D341Med (cell line): Measurements from ENCODE around the gene MAU2.
A peak's percentile ranks its signal among the peaks of the same experiment; 100 is the strongest.

Source experiments
- DNase-seq: peaks from one replicate; pipeline ENCODE4 v3.0.0; 2012; ENCODE audit warnings: low spot score

MAU2 gene

DNA sequence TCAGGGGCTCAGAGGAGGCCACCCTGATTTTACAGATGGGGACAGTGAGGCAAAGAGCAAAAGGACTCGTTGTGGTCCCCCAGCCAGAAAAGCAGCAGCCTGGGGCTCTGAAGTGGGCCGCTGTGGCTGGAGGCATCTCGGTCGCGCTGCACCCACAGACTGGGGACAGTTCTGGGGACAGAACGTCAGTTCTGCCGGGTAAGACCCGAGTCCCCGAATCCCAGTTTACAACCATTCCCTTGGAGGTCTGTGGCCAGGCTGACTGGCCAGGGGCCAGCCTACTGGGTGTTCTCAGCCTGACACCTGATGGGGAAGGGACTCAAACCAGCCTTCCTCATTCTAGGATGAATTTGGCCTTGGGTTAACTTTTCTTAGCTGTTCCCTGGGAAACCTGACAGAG, 14.4 kb upstream of the MAU2 start:
- DNase-seq: no peak

DNA sequence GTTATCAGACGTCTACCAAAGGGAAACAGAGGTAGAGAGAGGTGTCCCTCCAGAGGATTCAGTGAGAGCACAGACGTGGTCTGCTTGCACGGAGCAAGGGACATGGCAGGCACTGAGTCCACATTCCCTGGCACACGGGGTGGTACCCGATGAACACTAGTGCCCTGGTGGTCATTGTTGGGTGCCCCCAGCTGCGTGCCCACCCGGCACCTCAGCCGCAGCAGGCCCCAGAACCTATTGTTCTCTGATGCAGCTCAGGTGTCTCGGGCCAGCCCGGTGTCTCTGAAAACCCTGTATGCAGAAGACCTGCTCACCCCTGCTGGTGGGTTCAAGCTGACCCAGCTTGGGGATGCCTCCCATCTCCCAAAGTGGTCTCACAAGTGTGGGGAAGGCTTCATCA, 12.3 kb upstream of the MAU2 start:
- no peak for DNase-seq

DNA sequence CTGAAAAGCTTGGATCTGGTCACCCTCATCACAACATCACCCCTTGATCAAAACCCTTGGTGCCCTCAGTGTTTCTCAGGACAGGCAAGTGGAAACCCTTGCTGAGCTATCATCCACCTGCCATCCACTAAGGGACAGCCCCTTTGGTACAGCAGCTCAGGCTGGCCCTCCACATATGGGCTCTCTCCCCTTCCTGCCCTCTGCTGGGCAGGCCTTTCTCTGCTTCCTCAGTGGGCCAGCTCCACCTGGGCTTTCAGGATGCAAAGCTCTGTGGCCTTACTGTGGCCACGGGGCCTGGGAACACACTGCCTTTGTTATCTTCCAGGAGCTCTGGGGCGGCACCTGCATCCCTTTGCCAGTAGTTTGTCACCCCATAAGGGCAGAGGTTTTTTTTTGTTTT, 5.2 kb upstream of the MAU2 start:
- DNase-seq: no peak

DNA sequence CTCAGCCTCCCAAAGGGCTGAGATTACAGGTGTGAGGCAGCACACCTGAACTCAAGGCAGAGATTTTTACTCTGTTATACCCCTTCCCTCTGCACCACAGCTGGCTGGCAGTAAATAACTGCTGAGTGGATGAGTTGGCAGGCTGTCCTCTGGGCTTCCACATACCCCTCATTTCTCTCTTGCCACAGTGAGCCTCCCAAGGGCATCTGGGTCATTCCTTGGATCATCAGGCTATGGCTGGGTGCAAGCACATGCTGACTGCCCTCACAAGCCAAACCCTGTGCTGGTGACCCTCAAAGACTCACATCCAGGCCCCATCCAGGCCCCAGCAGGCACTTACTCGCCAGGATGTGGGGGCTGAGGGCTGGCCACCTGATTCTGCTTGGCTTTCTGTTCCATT, 4.5 kb upstream of the MAU2 start:
- DNase-seq: no peak

DNA sequence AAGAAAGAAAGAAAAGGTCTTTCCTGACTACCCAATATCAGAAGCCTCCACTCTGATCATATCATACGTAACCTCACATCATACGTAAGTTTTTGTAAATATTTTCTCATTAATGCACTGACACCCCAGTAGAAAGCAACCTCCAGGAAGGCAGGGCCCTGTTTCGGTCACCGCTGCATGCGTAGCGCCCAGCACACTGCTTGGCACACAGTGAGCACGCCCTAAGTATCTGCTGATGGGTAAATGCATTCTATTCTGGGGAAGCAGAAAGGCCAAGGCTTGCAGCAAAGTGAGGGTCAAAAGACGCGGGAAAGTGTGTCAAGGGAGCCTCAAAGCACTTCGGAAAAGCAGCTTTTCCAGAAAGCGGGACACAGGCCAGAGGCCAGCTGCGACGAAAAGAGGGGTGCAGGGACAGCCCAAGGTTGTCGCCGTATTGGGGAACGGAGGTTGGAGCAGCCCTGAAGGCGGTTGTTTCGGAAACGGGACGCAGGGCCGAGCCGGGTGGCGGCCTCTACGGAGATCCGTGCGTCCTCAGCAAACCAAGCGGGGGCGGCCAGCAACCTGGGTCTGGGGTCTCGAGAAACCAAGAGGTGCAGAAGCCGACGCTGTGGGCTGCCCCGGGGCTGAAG, 783 bp upstream of the MAU2 start:
- DNase-seq: no peak

DNA sequence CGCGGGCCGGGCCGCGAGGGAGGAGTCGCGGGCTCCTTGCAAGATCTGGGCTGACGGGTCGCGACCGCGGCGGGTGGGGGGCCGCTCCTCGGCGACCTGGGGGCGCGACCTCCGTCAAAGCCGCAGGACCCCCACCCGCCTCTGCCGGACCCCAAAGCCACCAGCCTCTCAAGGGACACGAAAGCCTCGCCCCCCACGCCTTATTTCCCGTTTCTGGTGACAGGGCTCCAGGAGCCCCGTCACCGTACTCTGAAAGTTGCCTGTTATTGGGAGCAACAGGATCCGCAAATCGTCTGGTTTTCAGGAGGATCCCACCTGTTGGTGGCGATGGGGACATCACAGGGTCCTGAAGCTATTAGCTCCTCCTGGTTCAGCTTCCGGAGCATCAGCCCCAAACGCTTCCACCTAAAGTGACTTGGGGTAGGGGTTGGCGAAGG, 530 bp downstream of the MAU2 start:
- peak; percentile 61 for DNase-seq

DNA sequence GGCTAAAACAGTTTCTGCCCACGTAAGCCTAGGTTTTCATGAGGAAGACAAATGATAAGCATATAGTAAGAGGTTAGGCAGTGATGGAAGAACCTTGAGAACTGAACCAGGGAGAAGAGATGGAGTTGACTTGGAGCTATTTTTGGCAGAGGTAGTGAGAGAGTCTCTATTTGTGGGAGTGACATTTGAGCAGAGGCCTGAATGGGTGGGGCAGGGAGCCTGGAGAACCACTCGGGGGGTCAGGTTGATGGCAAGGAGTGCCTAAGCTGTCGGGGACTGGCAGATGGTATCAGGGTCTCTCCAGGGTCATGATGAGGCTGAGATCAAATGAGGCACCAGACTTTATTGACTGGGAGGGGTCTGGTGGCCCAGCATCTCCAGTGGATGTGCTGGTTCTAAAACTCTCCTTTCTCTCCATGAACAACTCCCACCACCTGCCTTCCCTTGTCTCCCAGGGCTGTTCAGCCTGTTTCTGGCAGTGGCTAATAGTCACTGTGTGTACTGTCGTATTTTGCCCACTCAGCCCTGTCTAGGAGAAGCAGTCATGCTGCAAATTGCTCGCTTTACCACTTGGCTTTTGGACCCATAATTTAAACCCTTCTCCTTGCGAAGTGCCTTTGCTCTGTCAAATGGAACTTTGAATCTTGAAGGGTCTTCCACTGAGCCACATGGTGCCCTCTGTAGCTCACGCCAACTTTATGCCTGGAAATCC, 3.6 kb downstream of the MAU2 start:
- DNase-seq: no peak

DNA sequence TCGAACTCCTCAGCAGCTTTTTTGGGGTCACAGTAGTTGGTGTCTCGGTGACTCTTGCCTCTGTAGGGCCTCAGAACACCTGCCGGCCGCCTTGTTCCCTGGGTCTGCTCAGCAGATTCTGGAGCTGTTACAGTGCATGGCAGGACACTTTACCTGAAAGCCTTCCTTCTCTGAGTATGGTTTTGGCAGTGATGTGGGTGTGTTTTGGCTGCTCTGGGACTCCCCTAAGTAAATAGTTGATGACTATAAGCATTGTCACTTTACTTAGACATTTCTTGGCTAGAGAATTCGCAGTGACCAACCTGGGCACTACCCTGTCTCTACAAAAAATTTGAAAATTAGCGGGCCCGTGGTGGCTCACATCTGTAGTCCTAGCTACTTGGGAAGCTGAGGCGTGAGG, 7.0 kb downstream of the MAU2 start:
- no peak for DNase-seq

DNA sequence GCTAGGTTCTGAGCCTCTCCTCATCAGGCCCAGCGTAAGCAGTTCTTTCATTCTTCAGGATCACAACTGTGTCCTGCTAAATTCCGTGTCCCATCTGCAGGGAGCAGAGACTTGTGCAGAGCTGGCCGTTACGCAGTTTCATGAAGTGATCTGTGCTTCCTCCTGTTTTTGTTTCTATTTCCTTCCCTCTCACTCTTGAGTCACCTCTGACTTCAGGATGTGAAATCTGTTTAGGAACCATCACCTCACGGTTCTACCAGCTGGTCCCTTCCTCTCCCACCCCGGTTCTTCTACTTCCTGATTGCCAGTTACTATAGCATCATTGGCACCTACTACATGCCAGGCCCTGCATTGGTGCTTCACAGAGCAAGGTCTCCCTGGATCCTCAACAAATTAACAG, 8.5 kb downstream of the MAU2 start:
- no peak for DNase-seq

DNA sequence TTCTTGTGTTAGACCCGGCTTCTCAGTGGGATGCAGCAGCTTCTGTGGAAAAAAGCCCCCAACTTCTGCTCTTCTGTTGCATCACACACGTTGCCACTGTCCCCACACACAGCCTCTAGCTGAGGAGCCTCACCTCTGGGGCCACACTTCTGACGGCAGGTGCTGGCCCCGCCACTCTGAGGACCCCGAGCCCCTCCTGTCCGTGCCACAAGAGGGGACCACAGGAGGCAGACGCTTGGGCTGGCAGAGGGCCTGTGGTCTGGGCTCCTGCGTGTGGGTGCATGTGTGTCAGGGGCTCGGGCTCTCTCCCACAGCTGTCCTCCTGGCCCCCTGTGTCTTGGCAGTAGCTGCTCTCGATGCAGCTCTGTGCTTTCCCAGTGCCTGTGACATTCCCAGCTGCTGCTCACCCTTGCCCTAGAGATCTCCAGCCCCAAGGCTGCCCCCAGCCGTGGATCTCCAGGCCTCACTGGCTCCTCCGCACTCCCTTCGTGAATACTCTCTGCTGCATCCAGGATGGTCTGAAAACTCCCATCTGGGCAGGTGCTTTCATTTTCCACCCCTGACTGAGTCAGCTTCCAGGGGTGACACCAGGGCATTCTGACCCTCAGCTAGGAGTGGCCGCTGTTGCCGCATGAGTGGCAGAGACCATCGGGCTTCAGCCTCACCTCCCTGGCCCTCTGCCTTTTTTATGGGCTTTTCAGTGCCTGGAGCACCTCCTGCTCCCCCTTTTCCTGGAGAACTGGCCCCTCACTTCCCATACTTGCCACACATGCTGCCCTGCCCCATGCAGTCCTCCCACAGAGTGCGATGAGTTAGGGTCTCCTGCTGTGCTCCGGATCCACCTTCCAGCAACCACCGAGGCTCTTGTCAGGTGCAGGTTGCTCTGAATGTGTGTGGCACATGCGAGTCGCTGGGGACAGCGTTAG, 13.7 kb downstream of the MAU2 start:
- DNase-seq: no peak

DNA sequence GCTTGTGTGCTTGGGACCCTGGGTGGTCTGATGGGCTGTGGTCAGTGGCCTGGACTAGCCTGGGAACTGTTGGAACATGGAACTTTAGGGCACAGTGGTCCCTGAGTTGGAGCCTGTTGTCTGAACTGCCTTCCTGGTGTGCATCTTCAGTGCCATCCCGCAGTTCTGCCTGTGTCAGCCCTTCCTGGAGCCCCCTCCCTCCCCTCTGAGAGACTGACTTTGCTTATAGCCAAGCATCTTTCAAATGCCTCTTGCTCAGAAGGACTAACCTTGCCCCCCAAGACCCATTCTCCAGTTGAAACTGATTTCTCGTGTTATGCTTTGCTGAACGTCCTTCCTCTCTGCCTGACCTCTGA, 14.3 kb downstream of the MAU2 start:
- DNase-seq: no peak

DNA sequence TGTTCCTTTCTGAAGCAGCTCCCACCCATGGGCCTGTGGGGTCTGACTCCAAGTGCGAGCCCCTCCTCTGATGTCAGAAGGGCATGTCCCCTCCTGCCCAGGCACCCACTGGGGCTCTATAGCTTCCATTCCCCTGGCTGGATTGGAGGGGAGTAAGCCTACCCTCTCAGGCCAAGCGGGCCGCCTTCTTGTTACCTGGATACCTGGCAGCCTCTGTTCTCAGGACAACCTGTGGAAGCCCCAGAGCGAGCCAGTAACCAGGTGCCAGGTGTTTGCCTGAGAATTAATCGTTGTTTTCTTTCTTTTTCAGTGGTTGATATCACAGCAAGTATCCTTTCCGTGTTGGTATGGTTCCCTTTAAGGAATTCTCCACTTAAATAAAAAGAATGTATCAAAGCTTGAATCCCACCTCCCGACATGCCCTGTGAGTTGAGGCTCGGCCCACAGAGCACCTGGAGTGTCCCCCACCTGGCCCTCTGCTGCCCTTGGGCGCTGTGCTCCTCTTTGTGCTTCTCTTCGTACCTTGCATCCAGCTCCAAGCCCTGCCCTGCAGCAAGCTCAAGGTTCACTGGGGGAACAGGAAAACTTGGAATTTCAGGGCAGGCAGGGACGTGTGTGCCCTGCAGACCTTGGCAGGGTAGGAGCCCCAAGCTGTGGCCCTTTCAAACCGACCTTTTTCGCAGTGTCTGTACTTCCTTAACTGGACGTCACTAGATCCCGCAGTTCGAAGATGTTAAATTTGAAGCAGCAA, 15.0 kb downstream of the MAU2 start:
- DNase-seq: peak; percentile 20

DNA sequence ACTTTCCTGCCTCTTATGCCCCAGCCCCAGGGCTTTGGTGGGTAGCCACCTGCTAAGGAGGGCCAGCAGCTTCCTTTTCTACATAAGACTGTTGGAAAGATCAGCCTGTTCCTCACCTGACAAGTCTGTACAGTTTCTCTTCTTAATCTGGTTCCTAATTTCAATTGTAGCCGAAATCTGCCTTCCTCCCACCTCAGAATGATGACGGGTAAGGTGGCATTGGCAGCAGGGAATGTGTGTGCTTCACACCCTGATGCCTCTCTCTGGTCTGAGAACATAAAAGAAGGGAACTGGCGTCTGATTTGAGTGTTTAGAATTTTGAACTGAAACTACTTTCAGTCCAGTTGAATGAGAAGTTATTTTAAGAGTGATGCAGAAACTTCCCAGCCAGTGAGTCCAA, 16.0 kb downstream of the MAU2 start:
- DNase-seq: no peak

DNA sequence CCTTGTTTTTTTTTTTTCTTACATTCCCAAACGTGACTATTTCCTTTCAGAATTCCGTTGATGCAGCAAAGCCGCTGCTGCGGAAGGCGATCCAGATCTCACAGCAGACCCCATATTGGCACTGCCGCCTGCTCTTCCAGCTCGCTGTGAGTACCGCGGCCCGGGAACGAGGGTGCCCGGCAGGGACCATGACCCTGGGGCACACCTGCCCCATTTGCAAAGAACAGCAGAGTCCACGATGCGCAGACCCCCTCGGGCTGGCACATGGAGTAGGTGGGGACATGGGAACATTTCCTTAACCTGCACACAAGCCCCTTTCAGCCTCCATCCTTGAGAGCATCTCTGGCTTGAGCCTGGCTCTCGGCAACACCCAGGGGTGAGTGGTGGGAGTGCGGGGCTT, 16.5 kb downstream of the MAU2 start:
- no peak for DNase-seq

DNA sequence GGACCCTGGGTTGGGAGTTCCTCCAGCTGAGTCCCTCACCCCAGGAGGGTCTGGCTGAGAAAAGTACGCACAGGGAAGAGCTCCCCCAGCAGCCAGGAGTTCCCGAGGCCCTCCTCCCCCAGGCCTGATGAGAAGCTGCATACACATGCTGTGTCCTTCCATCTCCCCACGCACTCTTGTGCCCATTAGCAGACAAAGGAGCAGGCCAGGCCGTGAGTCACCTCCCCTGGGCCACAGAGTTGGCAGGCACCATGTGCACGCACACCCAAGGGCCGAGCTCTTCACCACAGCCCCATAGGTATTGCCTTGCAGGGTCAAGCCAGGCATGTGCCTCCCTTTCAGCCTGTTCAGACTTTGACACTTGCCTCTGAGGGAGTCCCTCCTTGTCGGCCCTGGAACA, 17.5 kb downstream of the MAU2 start:
- no peak for DNase-seq

DNA sequence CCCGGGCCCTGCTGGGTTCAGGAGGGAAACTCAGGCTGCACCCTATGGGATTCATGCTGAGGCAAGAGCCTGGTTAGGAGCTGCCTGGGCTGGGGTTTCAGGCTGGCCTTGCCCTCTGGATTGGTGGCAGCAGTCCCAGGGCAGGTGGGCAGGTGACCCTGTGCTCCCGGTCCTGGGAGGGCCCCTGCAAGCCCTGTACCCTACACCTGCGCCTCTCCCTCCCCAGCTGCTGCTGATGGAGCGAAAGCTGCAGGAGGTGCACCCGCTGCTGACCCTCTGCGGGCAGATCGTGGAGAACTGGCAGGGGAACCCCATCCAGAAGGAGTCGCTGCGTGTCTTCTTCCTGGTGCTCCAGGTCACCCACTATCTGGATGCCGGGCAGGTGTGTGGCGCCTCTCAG, 20.4 kb downstream of the MAU2 start:
- no peak for DNase-seq

DNA sequence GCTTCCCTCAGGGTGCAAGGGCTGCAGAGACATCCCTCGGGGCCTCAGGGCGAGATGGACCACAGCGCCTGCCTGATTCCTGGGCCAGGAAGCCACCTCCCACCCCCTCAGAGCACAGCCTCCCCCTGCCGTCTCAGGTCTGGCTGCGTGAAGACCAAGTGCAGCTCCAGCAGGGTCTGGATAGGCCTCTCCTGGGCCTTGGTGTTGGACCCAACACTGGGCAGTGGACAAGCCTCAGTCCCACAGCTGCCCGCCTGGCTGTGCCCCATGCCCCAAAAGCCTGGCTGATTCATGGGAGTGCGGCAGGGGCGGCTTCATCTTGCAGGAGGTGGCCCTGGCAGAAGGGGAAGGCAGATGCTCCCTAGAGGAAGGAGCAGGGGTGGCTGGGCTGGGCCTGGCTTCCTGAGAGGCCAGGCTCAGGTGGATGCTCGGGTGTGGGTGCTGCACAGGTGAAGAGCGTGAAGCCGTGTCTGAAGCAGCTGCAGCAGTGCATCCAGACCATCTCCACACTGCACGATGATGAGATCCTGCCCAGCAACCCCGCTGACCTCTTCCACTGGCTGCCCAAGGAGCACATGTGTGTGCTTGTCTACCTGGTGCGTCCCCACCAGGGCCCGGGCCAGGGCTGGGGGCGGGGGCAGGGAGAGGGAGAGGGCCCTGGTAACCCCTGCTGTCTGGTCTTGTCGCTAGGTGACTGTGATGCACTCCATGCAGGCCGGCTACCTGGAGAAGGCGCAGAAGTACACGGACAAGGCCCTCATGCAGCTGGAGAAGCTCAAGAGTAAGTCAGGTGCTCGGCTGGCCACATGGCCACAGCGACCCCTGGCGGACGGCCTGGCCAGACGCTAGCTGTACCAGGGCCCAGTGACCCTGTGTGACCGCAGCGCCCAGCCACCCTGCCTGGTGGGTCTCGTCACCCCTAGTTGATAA, 21.7 kb downstream of the MAU2 start:
- DNase-seq: peak; percentile 86

DNA sequence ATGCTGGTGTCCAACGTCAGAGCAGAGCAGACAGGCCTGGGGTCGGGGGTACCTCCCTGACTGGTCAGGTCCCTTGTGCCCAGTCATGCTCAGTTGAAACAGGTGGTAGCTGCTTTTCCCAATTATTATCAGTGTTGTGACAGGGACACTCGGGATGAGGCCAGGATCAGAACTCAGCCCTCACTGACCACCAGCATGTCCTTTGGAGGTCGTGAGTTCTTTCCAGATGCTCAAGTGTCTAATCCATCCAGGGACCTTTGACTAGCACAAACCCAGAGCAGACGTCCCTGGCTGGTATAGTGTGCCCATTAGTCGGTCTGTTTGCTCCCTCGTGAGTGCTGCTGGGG, 22.4 kb downstream of the MAU2 start:
- no peak for DNase-seq

DNA sequence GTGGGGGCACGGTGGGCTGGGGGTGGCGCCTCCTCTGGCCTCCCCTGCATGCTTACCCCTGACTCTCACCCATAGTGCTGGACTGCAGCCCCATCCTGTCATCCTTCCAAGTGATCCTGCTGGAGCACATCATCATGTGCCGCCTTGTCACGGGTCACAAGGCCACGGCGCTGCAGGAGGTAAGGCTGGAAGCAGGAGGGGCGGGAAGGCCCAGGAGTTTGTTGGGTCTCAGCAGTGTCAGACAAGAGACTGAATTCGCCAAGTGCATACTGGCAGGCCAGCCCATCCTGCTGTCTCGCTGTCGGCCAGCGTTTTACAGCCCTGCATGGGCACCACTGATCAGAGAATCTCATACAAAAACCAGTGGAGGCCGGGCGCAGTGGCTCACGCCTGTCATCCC, 23.1 kb downstream of the MAU2 start:
- no peak for DNase-seq

DNA sequence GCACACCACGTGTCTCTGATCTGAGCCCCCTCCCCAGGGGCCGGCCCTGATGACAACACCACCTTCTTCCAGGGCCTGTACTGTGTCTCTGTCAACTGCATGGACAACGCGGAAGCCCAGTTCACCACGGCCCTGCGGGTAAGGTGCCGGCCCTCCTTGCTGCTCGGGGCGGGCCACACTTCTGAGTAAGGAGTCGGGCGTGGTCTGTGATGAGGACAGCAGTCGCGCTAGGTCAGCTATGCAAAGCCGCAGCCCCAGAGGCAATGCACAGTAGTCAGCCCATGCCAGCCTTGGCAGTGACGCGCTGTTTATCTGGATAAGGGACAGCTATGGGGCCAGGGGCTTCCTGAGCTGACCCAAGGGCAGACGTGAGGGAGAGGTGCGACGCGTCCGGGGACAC, 24.6 kb downstream of the MAU2 start:
- DNase-seq: no peak

DNA sequence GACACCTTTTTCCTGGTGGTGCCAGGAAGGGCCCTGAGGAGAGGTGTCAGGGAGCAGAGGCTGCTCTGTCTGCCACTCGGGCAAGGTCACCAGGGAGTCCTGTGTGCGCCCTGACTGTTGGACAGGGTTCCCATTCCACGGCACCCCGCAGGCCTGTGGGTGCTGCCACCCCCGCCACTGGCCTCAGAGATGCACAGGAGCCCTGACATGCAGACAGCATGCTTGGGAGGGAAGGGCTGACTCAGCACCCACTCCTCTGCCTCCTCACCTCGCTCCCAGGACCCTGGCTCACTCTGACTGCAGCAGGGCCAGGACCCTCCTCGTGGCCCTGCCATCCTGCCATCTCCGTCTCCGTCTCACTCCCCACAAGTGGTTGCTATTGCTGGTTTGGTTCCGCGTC, 25.3 kb downstream of the MAU2 start:
- no peak for DNase-seq
